HG03457 (cell line): Measurements from ENCODE around the gene ANKRD39.
"Not testable (repeated sequence)": the region's sequence is repeated elsewhere in the genome, so short reads cannot be mapped to it uniquely, and the experiment has no call there.

ENCODE experiments used
- ATAC-seq: cut with Tn5 transposase; IDR thresholded peaks from one replicate; pipeline ENCODE4 v1.9.1; 2021; ENCODE audit warnings: moderate number of reproducible peaks; ENCODE audit not compliant: unreplicated experiment

The ANKRD39 gene

DNA sequence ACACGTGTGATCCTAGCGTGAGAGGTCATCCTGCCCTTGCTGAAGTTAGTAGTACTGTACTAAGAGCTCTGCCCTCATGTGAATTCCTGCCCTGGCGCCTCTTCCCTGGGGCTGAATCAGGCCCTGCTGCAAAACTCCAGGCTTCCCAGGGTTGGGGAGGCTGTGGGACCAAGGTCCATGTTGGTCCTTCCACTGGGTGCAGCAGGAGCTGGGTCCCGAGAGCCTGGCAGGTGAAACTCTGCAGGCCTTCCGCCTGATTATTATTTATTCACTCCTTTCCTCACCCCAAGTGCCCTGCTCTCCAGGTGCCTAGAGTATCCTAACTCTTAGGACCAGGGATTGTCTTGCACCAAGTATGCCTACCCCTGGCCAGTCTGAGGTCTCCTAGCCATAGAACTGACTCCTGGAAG is 47.0 kb downstream of the ANKRD39 start:
- ATAC-seq = no peak

DNA sequence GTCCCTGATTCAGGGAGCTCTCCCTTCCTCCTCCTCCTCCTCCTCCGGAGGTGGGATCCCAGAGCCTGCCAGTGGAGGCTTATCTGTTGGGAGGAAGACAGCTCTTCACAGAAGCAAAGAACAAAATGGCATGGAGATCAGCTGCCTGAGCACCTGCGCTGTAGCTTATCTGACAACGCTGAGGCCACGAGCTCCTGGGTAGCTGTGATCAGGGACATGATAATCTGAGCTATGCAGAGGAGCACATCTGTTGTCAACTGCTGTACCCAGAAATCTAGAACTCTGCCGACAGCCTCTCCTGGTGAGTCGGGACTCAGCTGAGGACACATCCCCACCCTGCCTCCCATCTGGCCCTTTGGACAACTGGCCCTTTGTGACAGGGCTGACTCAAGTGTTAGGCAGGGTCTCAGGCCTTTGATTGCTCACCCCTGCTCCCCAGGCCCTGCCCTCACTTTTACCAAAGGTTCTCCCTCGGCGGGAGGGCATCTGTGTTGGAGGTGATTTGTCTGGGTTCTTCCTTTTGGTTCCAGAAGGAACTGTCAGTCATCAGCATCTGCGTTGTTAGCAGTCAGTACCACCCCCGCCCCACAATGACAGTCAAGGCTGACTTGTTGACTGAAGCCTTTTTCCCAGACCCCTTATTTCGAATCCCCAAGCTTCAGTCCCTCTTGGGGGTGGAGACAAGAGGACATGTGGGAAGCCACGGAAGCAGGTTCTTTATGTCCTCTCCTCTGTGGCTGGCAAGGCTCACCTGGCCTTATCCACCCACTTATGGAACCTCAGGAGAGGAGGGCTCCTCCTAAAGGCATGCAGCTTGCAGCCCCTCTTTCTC is 47.6 kb downstream of the ANKRD39 start:
- no peak for ATAC-seq

DNA sequence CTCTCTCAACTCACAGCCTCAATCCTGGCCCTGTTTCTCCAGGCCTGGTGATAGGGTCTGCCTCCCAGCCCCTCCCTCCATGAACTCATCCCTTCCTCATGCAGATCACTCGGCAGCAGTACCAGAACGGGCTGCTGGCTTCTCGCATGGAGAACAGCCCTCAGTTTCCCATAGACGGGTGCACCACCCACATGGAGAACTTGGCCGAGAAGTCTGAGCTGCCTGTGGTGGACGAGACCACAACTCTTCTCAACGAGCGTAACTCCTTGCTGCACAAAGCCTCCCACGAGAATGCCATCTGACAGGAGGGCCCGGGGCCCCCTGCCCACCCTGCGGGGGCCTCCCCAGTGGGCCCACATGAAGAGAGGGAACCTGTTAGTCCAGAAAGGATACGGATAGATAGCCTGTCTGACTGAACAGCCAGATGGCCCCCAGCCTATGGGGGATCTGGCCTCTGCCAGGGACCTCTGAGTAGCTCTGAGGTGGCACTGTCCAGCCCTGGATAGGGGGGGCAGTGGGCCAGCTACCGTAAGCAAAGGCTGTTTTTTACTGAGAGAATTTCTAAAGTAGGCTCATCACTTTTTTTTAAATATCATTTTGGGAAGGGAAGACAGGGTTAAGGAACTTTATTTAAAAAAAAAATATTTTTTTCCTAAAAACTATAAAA is 48.5 kb downstream of the ANKRD39 start:
- no peak for ATAC-seq

DNA sequence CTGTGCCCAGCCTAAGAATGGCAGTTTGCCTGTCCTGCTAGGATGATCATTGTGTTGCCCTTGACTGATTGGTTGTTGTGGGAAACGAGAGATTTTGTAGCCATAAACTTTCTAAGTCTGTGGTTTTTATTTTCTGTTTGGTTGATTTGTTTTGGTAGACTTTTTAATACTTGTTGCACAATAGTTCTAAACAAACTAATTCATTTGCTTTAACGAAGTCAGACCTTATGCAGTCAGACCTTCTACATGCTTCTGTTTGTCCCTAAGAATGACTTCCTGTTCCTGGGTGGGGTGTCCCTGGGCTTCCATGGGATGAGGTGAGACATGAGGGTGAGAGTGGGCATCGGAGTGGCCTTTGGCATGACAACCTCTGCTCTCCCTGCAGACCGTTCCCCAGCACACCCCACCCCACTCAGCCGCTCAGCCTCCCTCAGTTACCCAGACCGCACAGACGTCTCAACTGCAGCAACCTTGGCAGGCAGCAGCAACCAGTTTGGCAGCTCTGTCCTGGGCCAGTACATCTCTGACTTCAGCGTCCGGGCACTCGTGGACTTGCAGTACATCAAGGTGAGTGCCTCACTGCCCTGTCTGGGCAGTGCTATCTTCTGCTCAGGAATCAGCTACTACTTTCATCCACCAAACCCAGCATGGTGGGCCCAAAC is 49.5 kb downstream of the ANKRD39 start:
- no peak for ATAC-seq

DNA sequence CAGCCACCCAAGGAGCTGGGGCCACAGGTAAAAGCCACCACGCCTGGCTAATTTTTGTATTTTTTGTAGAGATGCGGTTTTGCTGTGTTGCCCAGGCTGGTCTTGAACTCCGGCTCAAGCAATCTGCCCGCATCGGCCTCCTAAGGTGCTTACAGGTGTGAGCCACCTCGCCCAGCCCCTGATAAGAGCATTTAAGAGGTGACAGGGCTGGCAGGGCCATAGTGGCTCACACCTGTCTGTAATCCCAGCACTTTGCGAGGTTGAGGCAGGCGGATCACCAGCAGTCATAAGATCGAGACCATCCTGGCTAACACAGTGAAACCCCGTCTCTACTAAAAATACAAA is 50.7 kb downstream of the ANKRD39 start:
- no peak for ATAC-seq

DNA sequence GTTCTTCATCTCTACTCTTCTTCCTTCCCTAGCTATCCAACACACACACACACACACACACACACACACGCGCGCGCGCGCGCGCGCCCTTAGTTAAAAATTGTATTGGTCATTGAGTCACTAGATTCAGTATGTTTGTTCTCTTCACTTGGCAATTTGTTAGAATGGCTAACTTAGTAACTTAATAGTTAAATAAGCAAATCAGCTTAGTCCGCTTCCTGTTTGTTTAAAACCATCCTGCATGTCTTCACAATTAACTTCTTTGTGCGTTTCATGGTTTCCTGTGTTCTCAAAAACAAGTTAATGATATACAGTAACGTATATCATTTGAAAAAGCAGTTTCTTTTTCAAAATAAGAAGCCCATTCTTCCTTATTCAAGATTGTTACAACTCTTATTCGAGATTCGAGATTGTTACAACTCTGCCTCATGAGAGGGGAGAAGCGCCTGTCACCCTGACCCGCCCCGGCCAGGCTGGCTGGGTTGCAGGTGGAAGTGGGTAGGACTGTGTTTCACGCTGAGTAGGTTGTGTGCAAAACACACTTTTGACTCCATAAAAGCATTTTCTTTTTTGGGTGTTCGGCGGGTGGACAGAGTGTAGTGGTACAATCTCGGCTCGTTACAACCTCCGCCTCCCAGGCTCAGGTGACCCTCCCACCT is 51.2 kb downstream of the ANKRD39 start:
- ATAC-seq = no peak

DNA sequence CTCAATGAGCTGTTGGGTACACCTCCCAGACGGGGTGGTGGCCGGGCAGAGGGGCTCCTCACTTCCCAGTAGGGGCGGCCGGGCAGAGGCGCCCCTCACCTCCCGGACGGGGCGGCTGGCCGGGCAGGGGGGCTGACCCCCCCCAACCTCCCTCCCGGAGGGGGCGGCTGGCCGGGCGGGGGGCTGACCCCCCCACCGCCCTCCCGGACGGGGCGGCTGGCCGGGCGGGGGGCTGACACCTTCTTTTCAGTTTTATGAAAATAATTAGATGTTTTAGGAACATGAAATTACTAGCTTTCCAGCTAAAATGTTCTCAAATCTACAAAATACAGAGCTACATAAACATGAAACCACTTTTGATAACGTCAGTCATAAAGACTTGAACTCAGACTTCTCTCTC is 51.9 kb downstream of the ANKRD39 start:
- not testable (repeated sequence) for ATAC-seq

DNA sequence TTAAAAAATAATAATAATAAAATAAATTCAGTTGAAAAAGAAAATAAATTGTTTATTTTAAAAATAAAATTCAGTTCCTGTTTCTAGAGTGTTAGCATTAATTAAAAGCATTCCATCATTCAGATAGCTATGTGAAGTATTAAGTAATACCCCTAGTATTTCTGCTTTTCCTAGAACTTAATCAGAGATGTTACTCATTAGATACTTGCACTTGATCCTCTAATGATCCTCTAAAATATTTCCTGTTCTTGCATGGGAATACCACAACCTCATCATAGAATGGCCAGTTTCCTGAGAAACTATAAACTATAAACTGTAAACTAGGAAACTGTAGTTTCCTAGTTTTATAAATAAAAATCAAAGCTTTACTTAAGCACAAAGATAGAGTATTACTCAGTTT is 52.8 kb downstream of the ANKRD39 start:
- ATAC-seq = no peak

DNA sequence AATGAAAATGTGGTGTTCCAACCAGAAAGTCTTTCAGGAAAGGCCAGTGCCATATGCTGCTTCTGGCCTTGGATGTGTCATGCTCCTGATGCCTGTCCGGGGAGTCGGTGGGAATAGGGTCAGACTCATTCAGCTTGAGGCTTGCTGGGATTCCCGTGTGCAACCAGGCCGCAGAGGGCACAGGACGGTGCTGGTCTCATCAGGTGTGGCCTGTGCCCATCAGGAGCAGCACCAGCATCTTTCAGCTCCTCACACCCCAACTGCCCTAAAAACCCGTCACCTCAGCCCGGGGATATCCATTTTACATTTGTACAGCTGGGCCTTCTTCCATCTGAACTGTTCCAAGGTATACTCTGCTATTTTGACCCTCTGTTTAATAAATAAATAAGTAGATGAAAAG is 55.1 kb downstream of the ANKRD39 start:
- ATAC-seq = no peak

DNA sequence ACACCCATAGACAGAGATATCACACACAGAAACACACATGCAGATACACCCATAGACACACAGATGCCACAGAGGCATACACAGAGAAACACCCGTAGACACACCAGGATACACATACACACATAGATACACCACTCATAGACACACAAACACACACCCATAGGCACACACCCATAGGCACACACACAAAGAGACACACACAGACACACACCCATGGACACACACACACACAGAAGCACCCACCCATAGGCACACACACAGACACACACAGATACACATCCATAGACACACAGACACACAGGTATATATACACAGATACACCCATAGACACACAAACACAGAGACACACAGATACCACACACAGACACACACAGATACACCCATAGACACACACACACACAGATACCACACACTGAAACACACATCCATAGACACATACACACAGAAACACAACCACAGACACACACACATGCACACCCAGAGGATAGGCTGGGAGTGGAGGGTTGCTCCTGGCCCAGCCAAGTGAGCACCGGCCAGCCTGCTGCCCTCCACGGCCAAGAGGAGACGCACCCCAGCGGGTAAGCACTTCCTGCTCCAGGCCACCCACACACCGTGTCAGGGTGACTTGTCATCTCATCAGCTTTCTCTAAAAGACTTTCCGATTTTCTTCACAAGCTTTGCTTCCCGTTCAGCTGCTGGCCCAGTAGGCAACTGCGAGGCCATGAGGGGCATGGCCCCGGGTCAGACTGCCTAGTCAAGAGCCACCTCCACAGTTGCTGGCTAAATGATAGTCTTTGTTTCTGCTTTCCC is 55.8 kb downstream of the ANKRD39 start:
- no peak for ATAC-seq

DNA sequence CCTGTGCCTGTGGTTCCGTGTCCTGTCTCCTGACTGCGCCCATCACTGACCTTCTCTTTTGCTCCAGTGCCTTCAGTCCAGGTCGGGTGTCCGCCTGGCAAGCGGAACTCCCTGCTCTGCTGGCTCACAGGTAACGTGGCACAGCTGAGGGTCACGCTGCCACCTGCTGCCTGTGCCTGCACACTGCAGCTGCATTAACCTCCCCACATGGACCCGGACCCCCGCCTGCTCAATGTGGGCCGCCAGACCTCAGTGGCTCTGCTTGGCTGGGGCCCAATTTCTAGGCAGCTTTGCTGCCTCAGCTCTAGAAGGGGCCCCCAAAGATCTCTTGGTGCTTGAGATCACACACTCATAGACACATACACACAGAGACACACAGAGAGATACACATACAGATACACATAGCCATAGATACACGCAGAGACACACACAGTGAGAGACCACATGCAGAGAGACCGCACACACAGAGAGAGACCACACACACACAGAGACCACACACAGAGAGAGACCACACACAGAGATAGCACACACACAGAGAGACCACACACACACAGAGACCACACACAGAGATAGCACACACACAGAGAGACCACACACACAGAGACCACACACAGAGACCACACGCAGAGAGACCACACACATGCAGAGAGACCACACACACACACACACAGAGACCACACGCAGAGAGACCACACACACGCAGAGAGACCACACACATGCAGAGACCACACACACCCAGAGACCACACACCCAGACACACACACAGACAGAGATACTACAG is 56.6 kb downstream of the ANKRD39 start:
- ATAC-seq = no peak

DNA sequence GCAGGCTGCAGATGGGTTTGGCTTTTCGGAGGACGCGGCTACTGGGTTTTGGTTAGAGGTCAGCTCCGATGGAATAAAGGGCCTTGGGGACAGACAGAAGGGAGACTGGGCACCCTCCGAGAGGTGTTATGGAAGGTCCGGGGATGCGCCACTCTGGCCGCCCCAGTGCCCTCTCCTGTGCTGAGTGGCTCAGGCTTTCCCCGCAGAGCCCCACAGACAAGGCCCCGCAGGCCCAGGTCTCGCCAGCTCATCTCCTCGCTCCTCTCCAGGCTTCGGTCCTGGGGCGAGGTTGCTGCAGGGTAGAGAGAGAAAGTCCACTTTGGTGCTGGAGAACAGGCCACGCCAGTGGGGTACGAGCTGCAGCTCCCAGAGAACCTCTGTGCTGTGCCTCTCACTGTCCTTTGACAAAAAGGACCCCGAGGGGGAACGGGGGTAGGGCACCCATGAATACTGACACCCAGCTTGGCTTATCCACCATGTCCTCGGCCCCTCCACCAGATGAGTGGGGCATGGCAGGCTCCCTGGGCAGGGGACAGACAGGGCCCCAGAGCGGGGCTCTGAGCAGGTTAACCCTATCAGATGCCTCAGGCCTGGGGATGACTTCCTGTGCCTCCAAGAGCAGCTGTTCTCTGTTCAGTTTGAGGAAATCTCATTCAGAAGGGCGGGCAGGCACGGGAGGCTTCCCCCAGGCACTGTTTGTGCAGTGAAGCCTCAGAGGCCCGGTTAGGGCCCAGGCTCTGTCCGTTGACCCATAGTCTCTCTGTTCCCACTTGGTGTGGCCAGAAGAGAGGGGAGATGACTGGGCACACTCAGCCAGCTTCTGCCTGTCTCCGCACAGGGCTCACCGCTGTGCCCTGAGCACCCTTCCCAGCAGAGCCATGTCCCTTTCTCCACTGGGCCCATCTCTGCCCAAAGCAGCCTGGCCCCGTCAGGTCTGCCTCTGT is 57.5 kb downstream of the ANKRD39 start:
- no peak for ATAC-seq

DNA sequence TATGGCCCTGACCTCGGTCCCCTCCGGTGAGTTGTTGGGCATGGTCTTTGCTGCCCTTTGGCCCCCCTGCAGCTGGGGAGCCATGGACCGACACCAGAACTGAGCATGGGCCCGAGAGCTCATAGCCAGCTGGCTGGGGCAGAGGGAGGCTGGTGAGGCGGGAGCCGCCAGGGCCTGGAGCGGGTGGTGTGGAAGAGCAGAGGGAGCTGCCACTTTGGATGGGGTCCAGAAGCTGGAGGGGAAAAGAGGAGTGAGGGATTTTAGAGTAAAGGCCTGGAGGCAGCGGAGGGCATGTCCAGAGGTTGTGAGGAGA is 58.2 kb downstream of the ANKRD39 start:
- ATAC-seq = no peak

DNA sequence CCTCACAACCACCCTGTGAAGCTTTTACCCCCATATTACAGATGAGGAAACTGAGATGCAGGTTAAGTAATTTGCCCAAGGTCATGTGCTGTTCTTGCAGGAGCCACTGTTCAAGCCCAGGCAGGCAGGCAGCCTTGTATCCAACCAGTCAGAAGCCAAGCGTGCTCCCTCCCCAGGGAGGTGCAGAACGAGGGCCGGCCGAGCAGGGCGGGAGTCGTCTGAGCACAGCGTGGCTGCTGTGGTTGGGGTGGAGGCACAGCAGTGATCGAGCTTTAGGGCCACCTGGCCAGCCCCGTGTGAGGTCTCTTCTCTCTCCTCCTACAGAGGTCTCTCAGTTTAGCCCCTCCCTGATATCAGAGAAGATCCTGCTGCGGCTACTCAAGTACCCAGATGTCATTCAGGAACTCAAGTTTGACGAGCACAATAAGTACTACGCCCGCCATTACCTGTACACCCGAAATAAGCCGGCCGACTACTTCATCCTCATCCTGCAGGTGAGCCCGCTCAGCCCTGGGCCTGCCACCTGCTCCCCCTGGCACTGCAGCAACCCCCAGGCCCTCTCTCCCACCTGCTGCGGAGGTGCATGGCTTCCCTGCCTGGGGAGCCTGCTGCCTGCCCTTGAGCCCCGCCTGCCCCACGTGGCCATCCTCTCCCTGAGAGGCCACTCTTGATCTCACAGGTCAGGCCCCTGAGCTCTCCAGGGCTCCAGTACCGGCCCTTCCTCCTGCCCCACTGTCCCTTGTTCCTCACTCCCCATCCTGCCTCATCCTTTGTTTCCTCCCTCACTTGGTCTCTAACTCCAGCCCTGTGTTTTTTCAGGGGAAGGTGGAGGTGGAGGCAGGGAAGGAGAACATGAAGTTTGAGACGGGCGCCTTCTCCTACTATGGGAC is 58.8 kb downstream of the ANKRD39 start:
- no peak for ATAC-seq
